HG03066 (cell line): ENCODE results near the gene USP37.
"Not testable (repeated sequence)": the region's sequence is repeated elsewhere in the genome, so short reads cannot be mapped to it uniquely, and the experiment has no call there.

Experiments
- ATAC-seq: cut with Tn5 transposase; IDR thresholded peaks from one replicate; pipeline ENCODE4 v1.9.1; 2021; ENCODE audit warnings: low read depth; ENCODE audit not compliant: unreplicated experiment

The USP37 gene

GRCh38 chr2:218554225-218554624, 13.9 kb downstream of the USP37 start:
- ATAC-seq: not testable (repeated sequence)

- no peak for ATAC-seq
These were observed 20.2 kb downstream of the USP37 start for GRCh38 chr2:218547978-218548377.

- ATAC-seq: no peak
These were observed 20.6 kb downstream of the USP37 start for GRCh38 chr2:218547511-218547910.

GRCh38 chr2:218546012-218546411, 22.1 kb downstream of the USP37 start:
- no peak for ATAC-seq

- no peak for ATAC-seq
These were observed 28.1 kb downstream of the USP37 start for GRCh38 chr2:218540015-218540414.

DNA sequence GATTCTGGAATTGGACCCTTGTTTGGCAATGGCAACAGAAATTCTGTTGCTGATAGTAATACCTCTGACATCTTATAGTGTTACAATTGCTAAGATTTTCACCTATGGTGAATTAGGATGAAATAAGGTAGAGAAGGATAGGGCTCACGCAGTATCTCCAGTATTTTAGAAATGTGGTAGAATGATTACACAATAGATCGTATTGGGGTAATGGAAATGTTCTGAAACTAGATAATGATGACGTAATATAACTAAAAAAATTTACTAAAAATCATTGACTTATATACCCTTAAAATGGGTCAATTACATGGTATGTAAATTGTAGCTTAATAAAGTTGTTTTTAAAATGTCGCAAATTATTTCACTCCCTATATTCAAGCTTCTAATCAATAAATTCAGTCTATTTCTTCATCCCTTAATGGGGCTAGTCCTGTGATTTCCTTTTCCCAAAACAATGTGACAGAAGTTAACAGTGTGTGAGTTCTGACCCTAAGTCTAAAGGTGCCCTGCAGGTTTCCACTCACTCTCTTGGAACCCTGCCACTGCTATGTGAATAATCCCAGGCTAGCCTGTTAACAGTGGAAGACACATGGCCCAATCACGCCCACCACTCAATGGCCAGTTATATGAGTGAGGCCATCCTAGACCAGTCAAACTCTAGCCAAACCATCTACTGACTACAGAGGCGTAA, 31.2 kb downstream of the USP37 start:
- no peak for ATAC-seq

DNA sequence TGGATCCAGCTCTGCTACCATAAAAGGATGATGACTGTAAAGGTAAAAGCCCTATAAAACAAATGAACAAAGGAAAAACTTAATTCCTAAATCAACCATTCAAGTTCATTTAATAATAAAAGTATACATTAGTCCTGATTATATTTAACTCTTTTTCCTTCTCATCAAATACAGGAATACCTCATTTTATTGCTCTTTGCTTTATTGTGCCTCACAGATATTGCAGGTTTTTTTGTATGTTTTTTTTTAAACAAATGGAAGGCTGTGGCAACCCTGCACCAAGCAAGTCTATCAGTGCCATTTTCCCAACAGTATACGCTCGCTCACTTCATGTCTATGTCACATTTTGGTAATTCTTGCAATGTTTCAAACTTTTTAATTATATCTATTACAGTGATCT, 38.2 kb downstream of the USP37 start:
- no peak for ATAC-seq

GRCh38 chr2:218528409-218528808, 39.7 kb downstream of the USP37 start:
- ATAC-seq: not testable (repeated sequence)

DNA sequence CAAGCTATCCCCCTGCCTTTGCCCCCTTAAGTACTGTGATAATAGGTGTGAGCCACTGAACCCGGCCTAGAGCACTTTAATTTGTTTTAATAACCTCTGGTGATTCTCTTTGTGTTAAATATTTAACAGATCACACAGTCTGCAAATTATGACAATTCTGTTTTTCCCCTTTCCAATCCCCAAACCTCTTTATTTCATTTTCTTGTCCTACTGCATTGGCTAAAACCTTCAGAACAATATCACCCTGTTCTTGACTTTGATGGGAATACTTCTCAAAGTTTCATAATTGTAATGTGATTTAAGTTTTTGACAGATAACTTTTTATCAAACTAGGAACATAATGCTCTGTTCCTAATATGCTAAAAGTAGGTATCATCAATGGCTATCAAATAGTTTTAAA, 44.5 kb downstream of the USP37 start:
- ATAC-seq: no peak

GRCh38 chr2:218518876-218519275, 49.3 kb downstream of the USP37 start:
- no peak for ATAC-seq

- ATAC-seq: peak; percentile 64
These were observed 50.5 kb downstream of the USP37 start for GRCh38 chr2:218517434-218518206.

GRCh38 chr2:218516614-218517013, 51.5 kb downstream of the USP37 start:
- peak; percentile 32 for ATAC-seq

GRCh38 chr2:218513676-218514075, 54.5 kb downstream of the USP37 start:
- no peak for ATAC-seq

DNA sequence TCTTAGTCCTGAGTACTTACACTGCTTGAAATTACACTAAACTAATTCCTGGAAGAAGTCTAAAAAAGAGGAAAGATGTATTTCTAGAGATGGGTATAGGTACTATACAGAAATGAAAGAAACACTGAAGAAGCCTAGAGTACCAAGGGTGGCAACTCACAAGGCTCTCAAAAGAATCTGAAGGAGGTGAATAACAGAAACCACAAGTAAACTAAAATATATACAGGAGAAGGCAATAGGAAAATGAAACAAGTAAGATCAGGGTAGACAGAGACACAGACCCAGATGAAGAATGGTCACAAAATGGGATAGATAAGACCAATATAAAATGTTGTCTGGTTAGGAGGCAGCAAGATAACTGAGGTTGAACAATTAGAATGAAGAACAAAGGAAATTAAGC, 59.9 kb downstream of the USP37 start:
- no peak for ATAC-seq

- ATAC-seq: no peak
These were observed 62.3 kb downstream of the USP37 start for GRCh38 chr2:218505754-218506371.

GRCh38 chr2:218501665-218502064, 66.5 kb downstream of the USP37 start:
- no peak for ATAC-seq

DNA sequence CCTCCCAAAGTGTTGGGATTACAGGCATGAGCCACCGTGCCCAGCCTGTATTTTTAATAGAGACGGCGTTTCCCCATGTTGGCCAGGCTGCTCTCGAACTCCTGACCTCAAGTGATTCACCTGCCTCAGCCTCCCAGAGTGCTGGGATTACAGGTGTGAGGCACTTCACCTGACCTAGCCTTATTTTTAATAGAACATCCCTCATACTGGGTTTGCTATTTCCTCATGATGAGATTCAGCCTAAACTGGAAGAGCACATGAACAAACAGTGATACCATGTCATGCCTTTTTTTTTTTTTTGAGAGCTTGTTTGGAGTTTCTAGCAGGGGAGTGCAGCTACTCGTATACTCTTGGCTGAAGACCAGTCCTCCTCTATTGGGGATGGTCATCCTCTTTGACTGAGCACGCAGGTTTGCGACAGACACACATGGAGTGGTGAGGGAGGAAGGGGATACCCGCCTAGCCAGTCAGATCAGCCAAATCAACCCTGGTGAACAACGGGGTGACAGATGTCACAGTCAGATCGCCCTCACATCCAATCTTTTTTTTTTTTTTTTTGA, 67.6 kb downstream of the USP37 start:
- ATAC-seq: no peak

DNA sequence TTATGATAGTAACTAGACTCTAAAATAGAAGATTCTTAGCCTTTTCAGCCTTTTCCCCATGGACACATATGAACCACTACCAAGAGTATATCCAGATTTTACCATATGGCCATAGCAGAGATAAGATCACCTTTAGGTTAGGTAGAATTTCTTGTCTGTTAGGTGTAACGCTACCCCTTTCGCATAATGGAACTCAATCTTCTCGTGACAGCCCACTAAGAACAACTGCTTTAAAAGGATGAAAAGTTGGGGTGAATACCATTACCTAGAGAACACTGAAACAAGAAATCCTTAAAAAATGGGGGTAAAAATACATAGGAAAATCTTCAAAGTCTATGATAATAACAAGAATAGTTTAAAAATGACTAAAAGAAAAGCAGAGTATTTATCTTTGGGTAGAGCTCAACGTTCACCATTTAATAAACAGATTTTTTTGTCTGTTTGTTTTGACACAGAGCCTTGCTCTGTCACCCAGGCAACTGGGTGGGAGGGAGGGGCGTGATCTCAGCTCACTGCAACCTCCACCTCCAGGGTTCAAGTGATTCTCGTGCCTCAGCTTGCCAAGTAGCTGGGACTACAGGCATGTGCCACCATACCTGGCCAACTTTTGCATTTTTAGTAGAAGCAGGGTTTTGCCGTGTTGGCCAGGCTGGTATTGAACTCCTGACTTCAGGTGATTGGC, 82.0 kb downstream of the USP37 start:
- no peak for ATAC-seq

GRCh38 chr2:218482651-218483050, 85.5 kb downstream of the USP37 start:
- no peak for ATAC-seq

DNA sequence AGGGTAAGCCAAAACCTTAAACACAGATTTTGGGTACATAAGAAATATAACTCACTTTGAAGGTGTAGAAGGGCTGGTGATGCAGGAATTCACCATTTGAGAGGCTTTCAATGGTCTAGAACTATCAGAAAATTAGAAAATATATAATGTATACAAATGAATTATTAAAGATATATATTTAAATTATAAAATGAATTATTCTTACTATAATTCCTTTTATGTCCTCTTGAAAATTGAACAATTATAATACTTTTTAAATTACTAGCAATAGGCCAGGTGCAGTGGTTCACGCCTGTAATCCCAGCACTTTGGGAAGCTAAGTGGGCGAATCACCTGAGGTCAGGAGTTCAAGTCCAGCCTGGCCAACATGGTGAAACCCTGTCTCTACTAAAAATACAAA, 88.6 kb downstream of the USP37 start:
- ATAC-seq: no peak

DNA sequence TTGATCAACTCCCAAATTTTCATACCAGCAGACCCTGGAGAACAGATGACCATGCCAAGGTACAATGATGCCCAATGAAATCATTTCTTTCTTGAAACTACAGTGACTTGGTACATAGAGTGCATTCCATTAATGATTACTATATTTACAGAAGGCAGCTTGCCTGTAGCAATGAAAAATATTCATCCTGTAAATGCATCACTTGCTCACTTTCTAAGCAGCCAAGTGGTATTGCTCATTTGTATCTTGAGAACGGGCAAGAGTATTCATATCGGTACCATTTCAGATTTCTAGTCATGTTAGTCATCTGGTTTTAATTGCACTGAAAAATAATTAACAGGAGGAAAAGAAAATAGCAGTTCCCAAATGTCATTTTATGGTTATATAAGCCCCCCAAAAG, 89.6 kb downstream of the USP37 start:
- ATAC-seq: no peak
